ENCODE results near the gene CHD2. TPM values are rescaled to one million over a fixed set of nuclear protein-coding genes. Genes with fewer than 3 reads are reported as not detected.

The CHD2 gene
- total and polyA plus RNA-seq, 2 donors (not counting 3 experiments of a cell fraction or from before 2014, with no cell fraction given): 53.8 to 97.9 TPM

- ChIA-PET POLR2A (interaction anchor here (1.0 to 2.2 kb wide), 8 partner anchors 10 to 95 kb away, joined by 3 to 52 read pairs (median 10); no protein-coding TSS in a partner anchor), CTCF (interaction anchor here (1.3 to 6.8 kb wide), 10 partner anchors 9 to 102 kb away, joined by 5 to 67 read pairs (median 13); no protein-coding TSS in a partner anchor)
- no peak for TF ChIP-seq JUN (IDR thresholded peaks at IDR 0.05; ENCODE audit: borderline replicate concordance, insufficient read depth, insufficient read length, low read depth)
- no peak for TF ChIP-seq POLR2AphosphoS5 (IDR thresholded peaks at IDR 0.05; ENCODE audit: insufficient read depth, low read depth, low read length)
- TF ChIP-seq MAX (IDR thresholded peaks at IDR 0.05; ENCODE audit: insufficient read depth, insufficient read length): no peak
- no peak for TF ChIP-seq GATA2 (IDR thresholded peaks at IDR 0.05; ENCODE audit: insufficient read depth, insufficient read length, low read depth, low read length)
- no peak for TF ChIP-seq CTCF (IDR thresholded peaks at IDR 0.05; ENCODE audit: extremely low read depth in 1 of 2, insufficient read depth in 1 of 2, low read depth in 1 of 2, low read length in 2 of 2)
- no peak for TF ChIP-seq EZH2 (IDR thresholded peaks at IDR 0.05; ENCODE audit: borderline replicate concordance, low read depth, low read length, severe bottlenecking)
- TF ChIP-seq MYC (IDR thresholded peaks at IDR 0.05; ENCODE audit: low read depth, low read length): no peak
- H3K9ac ChIP-seq (replicated peaks; ENCODE audit: extremely low read depth, insufficient read depth, low read length): no peak overlapping the region
- H3K9me1 ChIP-seq (replicated peaks; ENCODE audit: control insufficient read depth, extremely low read depth, insufficient read depth, low read length): no peaks in the 10 kb centered on the region
- H3K9me3 ChIP-seq (replicated peaks; ENCODE audit: control insufficient read depth, insufficient read depth, low read length): no peaks in the 10 kb centered on the region
- DNase-seq (ENCODE audit: low read depth, low spot score) (no peak), FAIRE-seq (no peak)
- intact Hi-C loops (cut with micrococcal nuclease) (no loop called here), dilution Hi-C loops (cut with MboI; ENCODE audit: extremely low pct_ligation_motif_present, low sequenced_read_pairs) (no loop called here)
- H3K4me1 ChIP-seq (ENCODE audit: control insufficient read depth, extremely low read depth, insufficient read depth, low read length): peaks cover 8% of the 10 kb centered on the region
- BruUV-seq (replicated peaks): no TSS peak
- no peak overlapping the region for H3K4me3 ChIP-seq (replicated peaks in 1 of 3; ENCODE audit: insufficient read depth in 1 of 3, low read depth in 1 of 3, low read length in 3 of 3)
- no peak overlapping the region for H3K27ac ChIP-seq (ENCODE audit: insufficient read depth, low read depth, low read length)
- no peaks in the 10 kb centered on the region for H3K27me3 ChIP-seq (ENCODE audit: control insufficient read depth in 2 of 2, insufficient read depth in 2 of 2, low read length in 2 of 2)
- H3K79me2 ChIP-seq (ENCODE audit: control insufficient read depth, insufficient read depth, low read length): peaks cover 95% of the 10 kb centered on the region
- H2AFZ ChIP-seq (ENCODE audit: low read depth, low read length): no peak overlapping the region
- H4K20me1 ChIP-seq (replicated peaks; ENCODE audit: control insufficient read depth, extremely low read depth, insufficient read depth, low read length): no peaks in the 10 kb centered on the region
- H3K36me3 ChIP-seq (ENCODE audit: control insufficient read depth in 2 of 2, extremely low read depth in 1 of 2, insufficient read depth in 2 of 2, low read length in 2 of 2): peaks cover 5 to 32% of the 10 kb centered on the region in 2 experiments
- H3K4me2 ChIP-seq (ENCODE audit: insufficient read depth, low read length): no peak overlapping the region
Observed at GRCh38 chr15:92898988-92899582, 1.0 kb upstream of the CHD2 start.
